ENCODE data around the gene PHF20. TPM values are rescaled to one million over a fixed set of nuclear protein-coding genes. Genes with fewer than 3 reads are reported as not detected.
"Not testable (repeated sequence)": the region's sequence is repeated elsewhere in the genome, so short reads cannot be mapped to it uniquely, and the experiment has no call there.

Gene PHF20
- 10 to 100 TPM; 39.8 to 46.0 TPM for total RNA-seq

- Mint-ChIP-seq H3K27me3 (ENCODE audit: low read depth) (no peaks in the 10 kb centered on the region), H3K4me1 (ENCODE audit: low read depth) (peaks cover 74% of the 10 kb centered on the region), H3K9me3 (peaks cover 6% of the 10 kb centered on the region), H3K27ac (peak within 1 kb of the TSS; percentile 82), H3K4me3 (peak within 1 kb of the TSS; percentile 80), H3K36me3 (ENCODE audit: low read depth) (peaks cover 10% of the 10 kb centered on the region)
- intact Hi-C loops (cut with micrococcal nuclease), result loop anchor here (1.0 to 5.0 kb wide), 5 partner anchors 30 to 230 kb away; partner anchors contain the start of genes ERGIC3, RBM39 and SCAND1
- peak; percentile 100 for DNase-seq
- CTCF ChIA-PET, result interaction anchor here (1.1 to 2.5 kb wide), 3 partner anchors 27 to 182 kb away, joined by 3 to 16 read pairs (median 3); partner anchors contain the start of genes RBM39 and SCAND1
Measured at GRCh38 chr20:35771689-35772562, at the start of gene PHF20. Gene PHF20, plus strand, starts transcription at chr20:35772015. Its CDS starts 29,508 bp downstream, at chr20:35801523.

DNA sequence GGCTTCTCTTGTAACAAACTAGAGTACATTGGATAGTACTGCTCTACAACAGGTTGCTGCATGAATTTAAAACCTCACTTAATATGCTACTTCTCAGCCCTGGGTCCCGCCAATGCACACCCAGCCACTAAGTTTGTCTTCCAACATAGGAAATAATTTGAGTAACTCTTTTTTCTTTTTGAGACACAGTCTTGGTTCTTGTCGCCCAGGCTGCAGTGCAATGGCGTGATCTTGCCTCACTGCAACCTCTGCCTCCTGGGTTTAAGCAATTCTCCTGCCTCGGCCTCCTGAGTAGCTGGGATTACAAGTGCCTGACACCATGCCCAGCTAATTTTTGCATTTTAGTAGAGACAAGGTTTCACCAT lies 48.6 kb upstream of the PHF20 start:
- CTCF ChIA-PET, result interaction anchor here (1.4 to 1.5 kb wide), 2 partner anchors 14 to 16 kb away, joined by 3 read pairs; no protein-coding TSS in a partner anchor
- H3K36me3 Mint-ChIP-seq (ENCODE audit: low read depth), result peaks cover 54% of the 10 kb centered on the region
- H3K27me3 Mint-ChIP-seq (ENCODE audit: low read depth); H3K9me3 Mint-ChIP-seq; H3K4me3 Mint-ChIP-seq; intact Hi-C loops (cut with micrococcal nuclease); H3K27ac Mint-ChIP-seq; DNase-seq: not testable (repeated sequence)
- H3K4me1 Mint-ChIP-seq (ENCODE audit: low read depth), result peaks cover 46% of the 10 kb centered on the region

GRCh38 chr20:35723652-35724320 lies 48.0 kb upstream of the PHF20 start:
- CTCF ChIA-PET, result interaction anchor here (1.4 to 1.5 kb wide), 2 partner anchors 14 to 16 kb away, joined by 3 read pairs; no protein-coding TSS in a partner anchor
- H3K9me3 Mint-ChIP-seq; H3K4me3 Mint-ChIP-seq; DNase-seq; H3K27me3 Mint-ChIP-seq (ENCODE audit: low read depth); H3K27ac Mint-ChIP-seq; intact Hi-C loops (cut with micrococcal nuclease): not testable (repeated sequence)
- peaks cover 46% of the 10 kb centered on the region for H3K4me1 Mint-ChIP-seq (ENCODE audit: low read depth)
- peaks cover 54% of the 10 kb centered on the region for H3K36me3 Mint-ChIP-seq (ENCODE audit: low read depth)

DNA sequence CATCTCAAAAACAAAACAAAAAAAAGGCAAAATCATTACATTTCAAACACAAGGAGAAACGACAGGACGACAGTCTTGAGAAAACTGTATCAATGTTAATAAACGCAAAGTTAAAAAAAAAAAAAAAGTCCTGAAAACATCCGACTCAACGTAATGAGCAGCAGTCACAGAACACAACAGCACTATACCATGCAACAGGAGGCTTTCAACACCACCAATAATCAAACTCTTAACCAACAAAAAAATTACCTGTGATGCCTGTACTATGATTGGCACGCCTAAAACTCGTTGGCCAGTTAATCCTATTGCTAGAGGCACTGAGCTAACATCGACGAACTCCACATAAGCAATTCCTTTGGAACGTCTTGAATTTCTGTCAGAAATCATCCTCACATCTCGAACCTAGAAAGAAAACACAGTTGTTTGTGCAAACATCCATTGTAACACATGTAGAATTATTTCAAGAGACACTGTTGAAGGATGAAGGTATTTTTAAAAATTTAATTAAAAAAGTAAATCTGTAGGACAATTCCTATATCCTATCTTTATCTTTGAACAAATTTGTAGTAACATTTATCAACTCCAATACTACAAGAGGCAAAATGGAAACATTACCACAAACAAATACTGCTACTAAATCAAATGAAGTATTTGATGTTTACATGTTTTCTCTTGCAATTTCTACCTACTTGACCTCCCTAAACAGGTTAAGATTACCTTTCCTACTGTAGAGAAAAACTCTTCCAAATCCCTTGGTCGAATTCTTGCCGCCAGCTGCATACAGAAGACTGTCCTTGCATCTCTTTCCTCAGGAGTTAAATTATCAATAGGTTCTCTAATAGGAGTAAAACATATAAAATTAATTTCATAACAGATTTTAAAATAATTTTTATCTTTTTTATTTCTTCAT lies 47.2 kb upstream of the PHF20 start:
- CTCF ChIA-PET, result interaction anchor here (1.5 kb wide), 1 partner anchor 15 kb away, joined by 3 read pairs; no protein-coding TSS in a partner anchor
- Mint-ChIP-seq H3K9me3 (no peaks in the 10 kb centered on the region), H3K36me3 (ENCODE audit: low read depth) (peaks cover 54% of the 10 kb centered on the region), H3K4me1 (ENCODE audit: low read depth) (peaks cover 44% of the 10 kb centered on the region), H3K27ac (no peak overlapping the region), H3K27me3 (ENCODE audit: low read depth) (no peaks in the 10 kb centered on the region), H3K4me3 (no peak overlapping the region)
- DNase-seq, result no peak
- intact Hi-C loops (cut with micrococcal nuclease), result no loop called here

DNA sequence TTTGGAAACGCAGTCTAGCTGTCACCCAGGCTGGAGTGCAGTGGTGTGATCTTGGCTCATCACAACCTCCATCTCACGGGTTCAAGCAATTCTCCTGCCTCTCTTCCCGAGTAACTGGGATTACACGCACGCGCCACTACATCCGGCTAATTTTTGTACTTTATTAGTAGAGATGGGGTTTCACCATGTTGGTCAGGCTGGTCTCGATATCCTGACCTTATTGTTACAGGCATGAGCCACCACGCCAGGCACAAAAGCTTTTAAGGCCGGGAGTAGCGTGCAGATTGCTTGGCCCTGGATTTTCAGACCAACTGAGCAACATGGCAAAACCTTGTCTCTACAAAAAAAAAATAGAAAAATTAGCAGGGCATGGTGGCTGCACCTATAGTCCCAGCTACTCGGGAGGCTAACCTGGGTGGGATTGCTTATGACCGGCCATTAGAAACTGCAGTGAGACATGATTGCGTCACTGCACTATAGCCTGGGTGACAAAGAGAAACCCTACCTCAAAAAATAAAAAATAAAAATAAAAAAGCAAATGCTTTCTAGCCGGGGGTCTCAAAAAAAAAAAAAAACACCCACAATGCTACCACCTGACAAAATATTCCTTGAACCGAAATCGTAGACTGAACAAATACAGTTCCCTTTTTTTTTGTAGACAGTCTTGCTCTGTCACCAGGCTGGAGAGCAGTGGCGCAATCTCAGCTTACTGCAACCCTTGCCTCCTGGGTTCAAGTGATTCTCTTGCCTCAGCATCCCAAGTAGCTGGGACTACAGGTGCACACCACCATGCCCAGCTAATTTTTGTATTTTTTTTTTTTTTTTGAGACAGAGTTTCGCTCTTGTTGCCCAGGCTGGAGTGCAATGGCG lies 44.7 kb upstream of the PHF20 start:
- CTCF ChIA-PET, result no interaction called here
- Mint-ChIP-seq H3K4me1 (ENCODE audit: low read depth) (peaks cover 39% of the 10 kb centered on the region), H3K36me3 (ENCODE audit: low read depth) (peaks cover 45% of the 10 kb centered on the region)

DNA sequence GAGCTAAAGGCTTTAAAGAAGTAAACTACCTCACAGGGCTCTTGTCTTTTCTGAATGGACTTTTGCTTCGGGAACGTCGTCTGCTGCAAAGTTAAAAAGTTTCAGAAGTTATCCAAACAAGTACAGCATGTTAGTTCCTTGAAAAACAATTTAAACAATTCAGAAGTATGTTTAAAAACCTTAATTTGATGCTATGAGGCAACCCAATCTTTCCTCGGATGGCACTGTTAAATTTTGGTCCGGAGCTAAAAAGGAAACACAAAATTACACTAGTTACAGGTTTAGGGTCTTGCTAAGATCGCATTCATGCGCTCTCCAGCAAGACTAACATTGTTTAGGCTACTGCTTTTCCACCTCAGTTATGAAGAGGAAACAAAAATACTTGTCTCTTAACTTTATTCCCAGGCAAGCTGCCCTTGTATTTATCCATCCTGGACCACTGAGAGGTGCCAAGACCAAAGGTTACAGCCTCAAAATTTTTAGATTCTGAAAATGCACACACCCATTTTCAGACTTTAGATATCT lies 42.5 kb upstream of the PHF20 start:
- CTCF ChIA-PET, result interaction anchor here (0.5 to 1.9 kb wide), 4 partner anchors 10 to 225 kb away, joined by 3 to 6 read pairs (median 5); partner anchors contain the start of gene SCAND1
- intact Hi-C loops (cut with micrococcal nuclease), result no loop called here
- Mint-ChIP-seq H3K36me3 (ENCODE audit: low read depth) (peaks cover 49% of the 10 kb centered on the region), H3K4me3 (no peak overlapping the region), H3K4me1 (ENCODE audit: low read depth) (peaks cover 48% of the 10 kb centered on the region), H3K9me3 (no peaks in the 10 kb centered on the region), H3K27me3 (ENCODE audit: low read depth) (no peaks in the 10 kb centered on the region), H3K27ac (no peak overlapping the region)
- no peak for DNase-seq

More for the DNA sequence above, 44.7 kb upstream of the PHF20 start:
- peak overlapping the region; percentile 1 for H3K27ac Mint-ChIP-seq
- DNase-seq, result no peak
- H3K27me3 Mint-ChIP-seq (ENCODE audit: low read depth), result no peaks in the 10 kb centered on the region
- intact Hi-C loops (cut with micrococcal nuclease), result no loop called here
- no peak overlapping the region for H3K4me3 Mint-ChIP-seq
- no peaks in the 10 kb centered on the region for H3K9me3 Mint-ChIP-seq

GRCh38 chr20:35729836-35730582 lies 41.8 kb upstream of the PHF20 start:
- CTCF ChIA-PET, result interaction anchor here (0.5 to 1.9 kb wide), 4 partner anchors 9 to 37 kb away, joined by 3 to 6 read pairs (median 5); no protein-coding TSS in a partner anchor
- Mint-ChIP-seq H3K36me3 (ENCODE audit: low read depth) (peaks cover 49% of the 10 kb centered on the region), H3K27ac (peak overlapping the region; percentile 59), H3K4me1 (ENCODE audit: low read depth) (peaks cover 49% of the 10 kb centered on the region), H3K9me3 (no peaks in the 10 kb centered on the region), H3K4me3 (no peak overlapping the region), H3K27me3 (ENCODE audit: low read depth) (no peaks in the 10 kb centered on the region)
- intact Hi-C loops (cut with micrococcal nuclease), result no loop called here
- DNase-seq, result no peak

GRCh38 chr20:35730583-35731468 lies 41.0 kb upstream of the PHF20 start:
- H3K4me1 Mint-ChIP-seq (ENCODE audit: low read depth), result peaks cover 51% of the 10 kb centered on the region
- H3K36me3 Mint-ChIP-seq (ENCODE audit: low read depth), result peaks cover 47% of the 10 kb centered on the region
- no peaks in the 10 kb centered on the region for H3K27me3 Mint-ChIP-seq (ENCODE audit: low read depth)
- no peak overlapping the region for H3K27ac Mint-ChIP-seq
- DNase-seq, result no peak
- intact Hi-C loops (cut with micrococcal nuclease), result no loop called here
- CTCF ChIA-PET, result interaction anchor here (0.9 to 1.9 kb wide), 3 partner anchors 9 to 19 kb away, joined by 3 to 6 read pairs (median 4); no protein-coding TSS in a partner anchor
- H3K4me3 Mint-ChIP-seq, result no peak overlapping the region
- no peaks in the 10 kb centered on the region for H3K9me3 Mint-ChIP-seq

DNA sequence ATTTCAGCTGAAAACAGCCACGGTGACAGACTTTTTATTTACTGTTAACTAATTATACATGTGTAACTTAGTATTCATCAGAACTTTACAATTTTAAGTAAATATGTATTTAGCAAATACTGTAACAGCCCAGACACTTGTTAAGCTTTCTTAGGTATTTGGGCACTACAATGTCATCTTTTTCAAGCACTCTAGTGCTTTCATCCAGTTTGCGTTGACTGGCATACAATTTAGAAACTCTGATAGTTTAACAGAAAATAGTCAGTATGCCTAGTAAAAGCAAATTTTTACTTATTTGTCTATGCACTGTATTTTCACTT lies 40.4 kb upstream of the PHF20 start:
- no peak overlapping the region for H3K4me3 Mint-ChIP-seq
- no peaks in the 10 kb centered on the region for H3K9me3 Mint-ChIP-seq
- H3K4me1 Mint-ChIP-seq (ENCODE audit: low read depth), result peaks cover 54% of the 10 kb centered on the region
- H3K36me3 Mint-ChIP-seq (ENCODE audit: low read depth), result peaks cover 51% of the 10 kb centered on the region
- H3K27me3 Mint-ChIP-seq (ENCODE audit: low read depth), result no peaks in the 10 kb centered on the region
- DNase-seq, result no peak
- CTCF ChIA-PET, result interaction anchor here (1.3 to 1.9 kb wide), 2 partner anchors 8 to 20 kb away, joined by 3 to 6 read pairs; no protein-coding TSS in a partner anchor
- intact Hi-C loops (cut with micrococcal nuclease), result no loop called here
- H3K27ac Mint-ChIP-seq, result no peak overlapping the region

All from activated naive CD4-positive, alpha-beta T cell treated with anti-CD3 and anti-CD28 coated beads for 36 hours (primary cell).